Natural killer cell (primary cell): ENCODE measurements around the gene RNF11. TPM values are rescaled to one million over a fixed set of nuclear protein-coding genes. Genes with fewer than 3 reads are reported as not detected.
"Not testable (repeated sequence)": the region's sequence is repeated elsewhere in the genome, so short reads cannot be mapped to it uniquely, and the experiment has no call there.

Experiments
- ATAC-seq, 3 donors: fragments of 150-1000 bp in 2 of 3; fragments of 200-7000 bp in 1 of 3; cut with Tn5 transposase; 1 replicate in 1 of 3; 2 replicates in 2 of 3; pipeline ENCODE4 v1.10.0; 2021; ENCODE audit warnings: mild to moderate bottlenecking in 2 of 3, moderate library complexity in 2 of 3
- DNase-seq, 2 donors: peaks; one replicate each; pipeline versions ENCODE4 v3.0.0 to v3.0.0-alpha.2; 2013 to 2021; ENCODE audit warnings: mixed read lengths in 1 of 2
- H3K27ac ChIP-seq: one replicate; pipeline ENCODE4 v1.5.1; 2013; ENCODE audit warnings: mild to moderate bottlenecking, low read length
- H3K27me3 ChIP-seq: one replicate; pipeline ENCODE4 v1.6.1; 2013; ENCODE audit warnings: low read length; ENCODE audit not compliant: control insufficient read depth, insufficient read depth
- H3K36me3 ChIP-seq: one replicate; pipeline ENCODE4 v1.6.1; 2013; ENCODE audit warnings: low read length; ENCODE audit not compliant: control insufficient read depth, insufficient read depth
- H3K4me1 ChIP-seq: one replicate; pipeline ENCODE4 v1.6.1; 2013; ENCODE audit warnings: low read length; ENCODE audit not compliant: control insufficient read depth, insufficient read depth
- H3K4me3 ChIP-seq: one replicate; pipeline ENCODE4 v1.5.1; 2013; ENCODE audit warnings: low read length
- H3K9me3 ChIP-seq: one replicate; pipeline ENCODE4 v1.6.1; 2013; ENCODE audit warnings: low read length; ENCODE audit not compliant: control insufficient read depth, insufficient read depth
- H3K27ac Mint-ChIP-seq, 2 donors: one replicate each; pipeline ENCODE4 v1.8.0; 2022; ENCODE audit warnings: mild to moderate bottlenecking in 2 of 2, mixed read lengths in 2 of 2, moderate library complexity in 1 of 2
- H3K27me3 Mint-ChIP-seq, 2 donors: one replicate each; pipeline ENCODE4 v1.8.0; 2022; ENCODE audit warnings: low read depth in 2 of 2, mixed read lengths in 2 of 2
- H3K36me3 Mint-ChIP-seq: one replicate; pipeline ENCODE4 v1.8.0; 2022; ENCODE audit warnings: mixed read lengths
- H3K4me1 Mint-ChIP-seq, 2 donors: one replicate each; pipeline ENCODE4 v1.8.0; 2022; ENCODE audit warnings: mixed read lengths in 2 of 2
- H3K4me3 Mint-ChIP-seq: one replicate; pipeline ENCODE4 v1.8.0; 2022; ENCODE audit warnings: mild to moderate bottlenecking, moderate library complexity, mixed read lengths
- H3K9me3 Mint-ChIP-seq, 2 donors: one replicate each; pipeline ENCODE4 v1.8.0; 2022; ENCODE audit warnings: mixed read lengths in 2 of 2
- CTCF ChIP-seq: fragments of 200-600 bp; IDR thresholded peaks from one replicate; pipeline ENCODE4 v1.8.0; 2022; ENCODE audit warnings: antibody characterized with exemption
- WGBS: methylation state at CpG from one replicate; pipeline ENCODE4 v1.1.7; 2013; ENCODE audit warnings: missing lambda C conversion rate; ENCODE audit not compliant: insufficient coverage; 5-methylcytosine and 5-hydroxymethylcytosine counted together
- intact Hi-C: fragments of 100-400 bp; cut with micrococcal nuclease; formaldehyde crosslinking; loops from one replicate; pipeline ENCODE4 v1.14.2; 2022
- total RNA-seq, 4 donors: library from RNA; stranded (reverse); fragments of 120-200 nt in 1 of 4; gene quantifications; one replicate each; pipeline versions ENCODE4 v1.2.3 to v1.2.4, GENCODE V29; 2013 to 2022

Gene RNF11
- total RNA-seq, 3 donors from 2014 or later (not counting 1 experiment from before 2014, with no cell fraction given), result 68.3 to 89.5 (median 68.4) TPM

DNA sequence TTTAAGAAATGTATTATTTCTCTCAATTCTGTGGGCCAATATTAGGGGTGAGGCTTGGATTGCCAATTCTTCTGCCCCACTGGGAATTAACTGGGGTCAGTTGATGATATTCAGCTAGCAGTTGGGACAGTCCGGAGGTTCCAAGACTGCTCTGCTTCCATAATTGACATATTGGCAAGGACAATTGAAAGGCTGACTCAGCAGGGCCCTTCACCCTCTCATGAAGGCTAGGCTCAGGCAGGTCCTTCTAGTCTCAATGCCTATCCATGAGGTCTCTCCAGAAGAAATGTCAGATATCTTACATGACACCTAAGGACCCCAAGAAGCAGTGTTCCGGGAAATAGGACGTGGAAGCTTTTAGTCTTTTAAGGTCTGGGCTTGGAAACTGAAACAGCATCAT is 13.3 kb upstream of the RNF11 start:
- H3K4me1 Mint-ChIP-seq, result peaks cover 5 to 10% of the 10 kb centered on the region in 2 donors
- no peaks in the 10 kb centered on the region for H3K36me3 ChIP-seq
- H3K4me3 Mint-ChIP-seq, result no peak overlapping the region
- no peaks in the 10 kb centered on the region for H3K9me3 ChIP-seq
- no peak for ATAC-seq
- H3K27me3 ChIP-seq, result no peaks in the 10 kb centered on the region
- no peak for TF ChIP-seq CTCF
- no peak overlapping the region for H3K27ac Mint-ChIP-seq
- no peak overlapping the region for H3K27ac ChIP-seq
- H3K36me3 Mint-ChIP-seq, result no peaks in the 10 kb centered on the region
- DNase-seq, result no peak
- WGBS, result 97% methylated on average over 3 of the region's 3 CpGs
- intact Hi-C loops, result no loop called here
- H3K4me1 ChIP-seq, result no peaks in the 10 kb centered on the region
- H3K27me3 Mint-ChIP-seq, result no peaks in the 10 kb centered on the region
- no peak overlapping the region for H3K4me3 ChIP-seq
- H3K9me3 Mint-ChIP-seq, result no peaks in the 10 kb centered on the region

DNA sequence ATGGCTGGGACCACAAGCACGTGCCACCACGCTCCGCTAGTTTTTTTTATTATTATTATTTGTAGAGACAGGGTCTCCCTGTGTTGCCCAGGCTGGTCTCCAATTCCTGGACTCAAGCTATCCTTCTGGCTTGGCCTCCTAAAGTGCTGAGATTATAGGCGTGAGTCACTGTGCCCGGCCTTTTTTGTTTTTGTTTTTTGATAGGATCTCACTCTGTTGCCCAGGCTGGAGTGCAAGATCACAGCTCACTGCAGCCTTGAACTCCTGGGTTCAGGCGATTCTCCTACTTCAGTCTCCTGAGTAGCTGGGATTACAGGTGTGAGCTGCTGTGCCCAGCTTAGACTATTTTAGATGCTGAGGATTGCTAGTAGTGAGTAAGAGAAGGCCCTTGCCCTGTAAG is 11.8 kb upstream of the RNF11 start:
- peaks cover 5 to 10% of the 10 kb centered on the region in 2 donors for H3K4me1 Mint-ChIP-seq
- DNase-seq, result no peak
- no peaks in the 10 kb centered on the region for H3K9me3 ChIP-seq
- no peaks in the 10 kb centered on the region for H3K27me3 ChIP-seq
- H3K27ac Mint-ChIP-seq, result no peak overlapping the region
- WGBS, result 86% methylated on average over 6 of the region's 6 CpGs
- H3K36me3 Mint-ChIP-seq, result no peaks in the 10 kb centered on the region
- no peak for TF ChIP-seq CTCF
- no peaks in the 10 kb centered on the region for H3K9me3 Mint-ChIP-seq
- H3K4me3 Mint-ChIP-seq, result no peak overlapping the region
- no peak for ATAC-seq
- H3K36me3 ChIP-seq, result no peaks in the 10 kb centered on the region
- H3K4me1 ChIP-seq, result no peaks in the 10 kb centered on the region
- H3K4me3 ChIP-seq, result no peak overlapping the region
- no peak overlapping the region for H3K27ac ChIP-seq
- no peaks in the 10 kb centered on the region for H3K27me3 Mint-ChIP-seq
- intact Hi-C loops, result no loop called here

GRCh38 chr1:51227231-51227960 is 8.7 kb upstream of the RNF11 start:
- intact Hi-C loops, result not testable (repeated sequence)

GRCh38 chr1:51228471-51228870 is 7.6 kb upstream of the RNF11 start:
- not testable (repeated sequence) for H3K27me3 Mint-ChIP-seq, ATAC-seq

More at GRCh38 chr1:51227231-51227960, 8.7 kb upstream of the RNF11 start:
- H3K36me3 Mint-ChIP-seq, H3K27me3 Mint-ChIP-seq, H3K4me3 Mint-ChIP-seq, H3K4me3 ChIP-seq, H3K4me1 ChIP-seq, H3K27ac Mint-ChIP-seq, ATAC-seq, H3K36me3 ChIP-seq, H3K27ac ChIP-seq, H3K9me3 Mint-ChIP-seq, DNase-seq, H3K4me1 Mint-ChIP-seq, H3K27me3 ChIP-seq, H3K9me3 ChIP-seq: not testable (repeated sequence)
- WGBS, result 87% methylated on average over 14 of the region's 15 CpGs

More at GRCh38 chr1:51228471-51228870, 7.6 kb upstream of the RNF11 start:
- H3K27ac ChIP-seq, intact Hi-C loops, H3K4me1 ChIP-seq, H3K27me3 ChIP-seq, H3K9me3 Mint-ChIP-seq, H3K4me3 ChIP-seq, H3K4me3 Mint-ChIP-seq, H3K4me1 Mint-ChIP-seq, H3K36me3 ChIP-seq, H3K27ac Mint-ChIP-seq, DNase-seq, H3K9me3 ChIP-seq, H3K36me3 Mint-ChIP-seq: not testable (repeated sequence)
- 89% methylated on average over 8 of the region's 11 CpGs for WGBS
